Activated CD4-positive, alpha-beta T cell treated with anti-CD3 and anti-CD28 coated beads for 1 hour (primary cell): ENCODE measurements around the gene EPHA3.

Source experiments
- DNase-seq: peaks from one replicate; pipeline ENCODE4 v3.0.0-alpha.2; 2020

Gene EPHA3

GRCh38 chr3:89234620-89235019 is 127.2 kb downstream of the EPHA3 start:
- DNase-seq = no peak

- DNase-seq = no peak
These were observed 131.4 kb downstream of the EPHA3 start for GRCh38 chr3:89238846-89239245.

- DNase-seq = no peak
These were observed 132.4 kb downstream of the EPHA3 start for GRCh38 chr3:89239774-89240173.

GRCh38 chr3:89245612-89246011 is 138.2 kb downstream of the EPHA3 start:
- no peak for DNase-seq

GRCh38 chr3:89246326-89246725 is 138.9 kb downstream of the EPHA3 start:
- no peak for DNase-seq

GRCh38 chr3:89250742-89251141 is 143.3 kb downstream of the EPHA3 start:
- no peak for DNase-seq

- no peak for DNase-seq
These were observed 144.6 kb downstream of the EPHA3 start for GRCh38 chr3:89252016-89252415.

GRCh38 chr3:89252860-89253259 is 145.4 kb downstream of the EPHA3 start:
- no peak for DNase-seq

- DNase-seq = no peak
These were observed 149.0 kb downstream of the EPHA3 start for GRCh38 chr3:89256395-89256794.

GRCh38 chr3:89256882-89257281 is 149.5 kb downstream of the EPHA3 start:
- no peak for DNase-seq

GRCh38 chr3:89260721-89261120 is 153.3 kb downstream of the EPHA3 start:
- DNase-seq = no peak

GRCh38 chr3:89261673-89262072 is 154.3 kb downstream of the EPHA3 start:
- no peak for DNase-seq

GRCh38 chr3:89262309-89262929 is 155.0 kb downstream of the EPHA3 start:
- no peak for DNase-seq

- no peak for DNase-seq
These were observed 156.7 kb downstream of the EPHA3 start for GRCh38 chr3:89264037-89264560.

GRCh38 chr3:89266074-89266473 is 158.7 kb downstream of the EPHA3 start:
- DNase-seq = no peak

- no peak for DNase-seq
These were observed 160.6 kb downstream of the EPHA3 start for GRCh38 chr3:89268059-89268458.

- no peak for DNase-seq
These were observed 162.8 kb downstream of the EPHA3 start for GRCh38 chr3:89270201-89270600.

GRCh38 chr3:89275001-89275400 is 167.6 kb downstream of the EPHA3 start:
- DNase-seq = no peak

GRCh38 chr3:89276116-89276515 is 168.7 kb downstream of the EPHA3 start:
- DNase-seq = no peak

GRCh38 chr3:89278302-89279025 is 171.0 kb downstream of the EPHA3 start:
- no peak for DNase-seq

GRCh38 chr3:89280301-89280700 is 172.9 kb downstream of the EPHA3 start:
- DNase-seq = no peak

GRCh38 chr3:89280822-89281365 is 173.5 kb downstream of the EPHA3 start:
- no peak for DNase-seq

GRCh38 chr3:89287902-89288508 is 180.6 kb downstream of the EPHA3 start:
- DNase-seq = no peak
